Thyroid gland (tissue), 4 donors: ENCODE results near the gene LCN6. TPM values are rescaled to one million over a fixed set of nuclear protein-coding genes. Genes with fewer than 3 reads are reported as not detected.

ENCODE experiments used
- DNase-seq, 2 donors: peaks; one replicate each; pipeline ENCODE4 v3.0.0-alpha.2; 2019
- H3K27ac ChIP-seq, 3 donors: fragments of 200-600 bp; sonication (generic); 1 replicate in 2 of 3; 2 replicates in 1 of 3; pipeline ENCODE4 v1.5.1; 2016 to 2019; ENCODE audit warnings: mild to moderate bottlenecking in 1 of 3, moderate library complexity in 1 of 3
- H3K27me3 ChIP-seq: fragments of 200-600 bp; sonication (generic); one replicate; pipeline ENCODE4 v1.5.1; 2019
- H3K36me3 ChIP-seq, 2 donors: fragments of 200-600 bp; sonication (generic); one replicate each; pipeline ENCODE4 v1.5.1; 2016 to 2019
- H3K4me1 ChIP-seq, 2 donors: fragments of 200-600 bp; sonication (generic); one replicate each; pipeline ENCODE4 v1.5.1; 2017 to 2019
- H3K4me3 ChIP-seq, 3 donors: fragments of 200-600 bp; sonication (generic); replicated peaks in 1 of 3; 1 replicate in 2 of 3; 2 replicates in 1 of 3; pipeline ENCODE4 v1.5.1; 2016; ENCODE audit warnings: mild to moderate bottlenecking in 1 of 3
- H3K9me3 ChIP-seq: fragments of 200-600 bp; sonication (generic); one replicate; pipeline ENCODE4 v1.5.1; 2017
- POLR2A ChIP-seq, 2 donors: fragments of 450-650 bp; IDR thresholded peaks; one replicate each; pipeline ENCODE4 v1.6.1; 2017; ENCODE audit warnings: antibody characterized with exemption in 2 of 2, mild to moderate bottlenecking in 2 of 2, moderate library complexity in 1 of 2
- WGBS, 2 donors: methylation state at CpG; one replicate each; pipeline ENCODE4 v1.1.5; 2017; 5-methylcytosine and 5-hydroxymethylcytosine counted together
- intact Hi-C: fragments of 100-400 bp; cut with DNase I; formaldehyde crosslinking; loops from one replicate; pipeline ENCODE4 v1.15.1; 2023
- total RNA-seq, 4 donors: library from RNA; depleted of rRNA; stranded (reverse); fragments of >200 nt; gene quantifications; one replicate each; pipeline ENCODE4 v1.2.3, GENCODE V29; 2016
- TF ChIP-seq, protein P1 (sequence below), 6 experiments: fragments of 200-600 bp in 3 of 6; fragments of 450-650 bp in 3 of 6; sonication (generic) in 3 of 6; IDR thresholded peaks; one replicate each; pipeline ENCODE4 v1.5.1; 2016 to 2019; ENCODE audit warnings: antibody characterized with exemption in 6 of 6, mild to moderate bottlenecking in 2 of 6, inconsistent platforms in 1 of 6, moderate library complexity in 1 of 6

The LCN6 gene
- total RNA-seq, 4 donors from 2014 or later: 1.4 to 10.0 (median 4.5) TPM

GRCh38 chr9:136765041-136765440 lies 16.7 kb upstream of the LCN6 start:
- no peak for DNase-seq
- 92 to 93% methylated on average over 7 to 13 of the region's 14 CpGs for WGBS, 2 donors

GRCh38 chr9:136764301-136764891 lies 16.1 kb upstream of the LCN6 start, which contains the start of gene LCN15:
Gene LCN15, minus strand, starts transcription at chr9:136764518. Its CDS starts 30 bp downstream, at chr9:136764488.
- TF ChIP-seq, protein P1, sequence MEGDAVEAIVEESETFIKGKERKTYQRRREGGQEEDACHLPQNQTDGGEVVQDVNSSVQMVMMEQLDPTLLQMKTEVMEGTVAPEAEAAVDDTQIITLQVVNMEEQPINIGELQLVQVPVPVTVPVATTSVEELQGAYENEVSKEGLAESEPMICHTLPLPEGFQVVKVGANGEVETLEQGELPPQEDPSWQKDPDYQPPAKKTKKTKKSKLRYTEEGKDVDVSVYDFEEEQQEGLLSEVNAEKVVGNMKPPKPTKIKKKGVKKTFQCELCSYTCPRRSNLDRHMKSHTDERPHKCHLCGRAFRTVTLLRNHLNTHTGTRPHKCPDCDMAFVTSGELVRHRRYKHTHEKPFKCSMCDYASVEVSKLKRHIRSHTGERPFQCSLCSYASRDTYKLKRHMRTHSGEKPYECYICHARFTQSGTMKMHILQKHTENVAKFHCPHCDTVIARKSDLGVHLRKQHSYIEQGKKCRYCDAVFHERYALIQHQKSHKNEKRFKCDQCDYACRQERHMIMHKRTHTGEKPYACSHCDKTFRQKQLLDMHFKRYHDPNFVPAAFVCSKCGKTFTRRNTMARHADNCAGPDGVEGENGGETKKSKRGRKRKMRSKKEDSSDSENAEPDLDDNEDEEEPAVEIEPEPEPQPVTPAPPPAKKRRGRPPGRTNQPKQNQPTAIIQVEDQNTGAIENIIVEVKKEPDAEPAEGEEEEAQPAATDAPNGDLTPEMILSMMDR (IDR thresholded peaks at IDR 0.05): no peak
- no peak for TF ChIP-seq POLR2A (IDR thresholded peaks at IDR 0.05)
- no peaks in the 10 kb centered on the region for H3K27me3 ChIP-seq
- peaks cover 0 to 5% of the 10 kb centered on the region in 2 donors for H3K4me1 ChIP-seq
- intact Hi-C loops: no loop called here
- DNase-seq: no peak
- H3K4me3 ChIP-seq: no peak within 1 kb of the TSS
- H3K9me3 ChIP-seq: no peaks in the 10 kb centered on the region
- WGBS, 2 donors: 73 to 79% methylated on average over 6 to 10 of the region's 14 CpGs
- H3K27ac ChIP-seq: no peak within 1 kb of the TSS
- no peaks in the 10 kb centered on the region for H3K36me3 ChIP-seq

More at GRCh38 chr9:136765041-136765440, 16.7 kb upstream of the LCN6 start:
- intact Hi-C loops: no loop called here
- no peak for TF ChIP-seq POLR2A (IDR thresholded peaks at IDR 0.05)
- TF ChIP-seq, protein P1 (IDR thresholded peaks at IDR 0.05): no peak
- Histone ChIP-seq H3K4me3 (no peak overlapping the region), H3K9me3 (no peaks in the 10 kb centered on the region), H3K27ac (no peak overlapping the region), H3K27me3 (no peaks in the 10 kb centered on the region), H3K36me3 (no peaks in the 10 kb centered on the region), H3K4me1 (peaks cover 0 to 5% of the 10 kb centered on the region in 2 donors)

- no peaks in the 10 kb centered on the region for H3K27me3 ChIP-seq
- 92% methylated on average over 13 of the region's 14 CpGs; no CpG with 5 or more reads in 1 of the 2 donors for WGBS, 2 donors
Observed at GRCh38 chr9:136763649-136764035, 15.3 kb upstream of the LCN6 start.

GRCh38 chr9:136762915-136763648 lies 14.8 kb upstream of the LCN6 start:
- intact Hi-C loops: no loop called here
- DNase-seq: no peak
- Histone ChIP-seq H3K9me3 (no peaks in the 10 kb centered on the region), H3K27me3 (no peaks in the 10 kb centered on the region), H3K27ac (no peak overlapping the region), H3K36me3 (no peaks in the 10 kb centered on the region), H3K4me1 (peaks cover 4 to 12% of the 10 kb centered on the region in 2 donors), H3K4me3 (no peak overlapping the region)
- 15 to 18% methylated on average over 11 to 22 of the region's 37 CpGs for WGBS, 2 donors
- TF ChIP-seq, protein P1 (IDR thresholded peaks at IDR 0.05): no peak
- no peak for TF ChIP-seq POLR2A (IDR thresholded peaks at IDR 0.05)

More at GRCh38 chr9:136763649-136764035, 15.3 kb upstream of the LCN6 start:
- no peak overlapping the region for H3K27ac ChIP-seq
- H3K9me3 ChIP-seq: no peaks in the 10 kb centered on the region
- intact Hi-C loops: no loop called here
- peaks cover 4 to 8% of the 10 kb centered on the region in 2 donors for H3K4me1 ChIP-seq
- no peak overlapping the region for H3K4me3 ChIP-seq
- DNase-seq: no peak
- H3K36me3 ChIP-seq: no peaks in the 10 kb centered on the region
- no peak for TF ChIP-seq POLR2A (IDR thresholded peaks at IDR 0.05)
- TF ChIP-seq, protein P1 (IDR thresholded peaks at IDR 0.05): no peak

GRCh38 chr9:136762221-136762691 lies 13.9 kb upstream of the LCN6 start:
- intact Hi-C loops: no loop called here
- no peak for DNase-seq

More at GRCh38 chr9:136762221-136762691, 13.9 kb upstream of the LCN6 start:
- H3K4me3 ChIP-seq: no peak overlapping the region
- peaks cover 9 to 18% of the 10 kb centered on the region in 2 donors for H3K4me1 ChIP-seq
- no peaks in the 10 kb centered on the region for H3K36me3 ChIP-seq
- no peak overlapping the region for H3K27ac ChIP-seq
- 90% methylated on average over 10 to 16 of the region's 17 CpGs for WGBS, 2 donors
- no peaks in the 10 kb centered on the region for H3K9me3 ChIP-seq
- no peak for TF ChIP-seq POLR2A (IDR thresholded peaks at IDR 0.05)
- TF ChIP-seq, protein P1 (IDR thresholded peaks at IDR 0.05): no peak
- no peaks in the 10 kb centered on the region for H3K27me3 ChIP-seq
